GM12878 (cell line): Measurements from ENCODE around the gene ANXA2R. TPM values are rescaled to one million over a fixed set of nuclear protein-coding genes. Genes with fewer than 3 reads are reported as not detected.

ENCODE experiments used
- BCLAF1 ChIP-seq: fragments of 450-650 bp; IDR thresholded peaks from 2 replicates; pipeline ENCODE4 v1.6.1; 2017; ENCODE audit warnings: antibody characterized with exemption, mild to moderate bottlenecking, moderate library complexity
- CBX5 ChIP-seq: sonication (generic); IDR thresholded peaks from 2 replicates; pipeline ENCODE4 v1.6.1; 2016; ENCODE audit warnings: low read depth, moderate library complexity, mild to moderate bottlenecking, inconsistent platforms
- CHD2 ChIP-seq: IDR thresholded peaks from 2 replicates; pipeline ENCODE4 v1.6.1; 2011; ENCODE audit warnings: low read depth, low read length, improper control_type of control experiment, borderline replicate concordance
- CHD4 ChIP-seq: fragments of 200-600 bp; sonication (generic); IDR thresholded peaks from 2 replicates; pipeline ENCODE4 v1.6.1; 2016; ENCODE audit warnings: mild to moderate bottlenecking
- E2F8 ChIP-seq: fragments of 450-650 bp; IDR thresholded peaks from 2 replicates; pipeline ENCODE4 v1.6.1; 2018; ENCODE audit warnings: mild to moderate bottlenecking, low read depth, moderate library complexity; ENCODE audit not compliant: partially characterized antibody
- MXI1 ChIP-seq: fragments of 150-350 bp; IDR thresholded peaks from 2 replicates; pipeline ENCODE4 v1.6.1; 2011; ENCODE audit warnings: low read depth, mild to moderate bottlenecking, inconsistent platforms, low read length, improper control_type of control experiment
- NR2C2 ChIP-seq: IDR thresholded peaks from 2 replicates; pipeline ENCODE4 v1.6.1; 2011; ENCODE audit warnings: borderline replicate concordance, low read depth; ENCODE audit not compliant: control insufficient read depth, insufficient read length
- NR2F1 ChIP-seq: fragments of 450-650 bp; conservative IDR thresholded peaks from 2 replicates; pipeline ENCODE4 v1.6.1; 2017; ENCODE audit warnings: mild to moderate bottlenecking
- POLR2A ChIP-seq: IDR thresholded peaks from 2 replicates; pipeline ENCODE4 v1.6.1; 2011; ENCODE audit warnings: low read depth, mild to moderate bottlenecking, low read length
- RB1 ChIP-seq: fragments of 450-650 bp; formaldehyde crosslinking; IDR thresholded peaks from 2 replicates; pipeline ENCODE4 v1.6.1; 2017; ENCODE audit warnings: mild to moderate bottlenecking, borderline replicate concordance
- REST ChIP-seq: IDR thresholded peaks from 2 replicates; pipeline ENCODE4 v1.6.1; 2012; ENCODE audit warnings: mild to moderate bottlenecking, low read depth, low read length
- SMC3 ChIP-seq: IDR thresholded peaks from 2 replicates; pipeline ENCODE4 v1.6.1; 2011; ENCODE audit warnings: low read length, improper control_type of control experiment, borderline replicate concordance
- SREBF2 ChIP-seq: IDR thresholded peaks from 2 replicates; pipeline ENCODE4 v1.6.1; 2012; ENCODE audit warnings: mild to moderate bottlenecking, low read length
- SRF ChIP-seq, 2 experiments: IDR thresholded peaks; 2 replicates each; pipeline ENCODE4 v1.6.1; 2011; ENCODE audit warnings: low read depth in 2 of 2, low read length in 2 of 2, mild to moderate bottlenecking in 1 of 2, moderate library complexity in 1 of 2
- USF1 ChIP-seq: IDR thresholded peaks from 2 replicates; pipeline ENCODE4 v1.6.1; 2011; ENCODE audit warnings: borderline replicate concordance, low read depth, mild to moderate bottlenecking, moderate library complexity, mixed read lengths, low read length; ENCODE audit not compliant: insufficient read depth; ENCODE audit errors: extremely low read length
- USF2 ChIP-seq: IDR thresholded peaks from 2 replicates; pipeline ENCODE4 v1.6.1; 2011; ENCODE audit warnings: low read depth, low read length, improper control_type of control experiment, borderline replicate concordance
- polyA plus RNA-seq, 11 experiments: library from polyadenylated mRNA; depleted of rRNA in 4 of 11; unstranded in 6 of 11; stranded (reverse) in 5 of 11; fragments of >200 nt; fragmentation: Nextera tagmentation in 4 of 11; fragmentation: Illumina TruSeq in 1 of 11; extraction: Ambion mirVana in 4 of 11; extraction: Trizol in 1 of 11; gene quantifications; 1 replicate in 1 of 11; 2 replicates in 10 of 11; pipeline versions ENCODE4 v1.2.1 to v1.2.3, GENCODE V29; 2011 to 2016; ENCODE audit warnings: inconsistent platforms in 2 of 11, missing spikeins in 2 of 11, low read depth in 1 of 11
- total RNA-seq, 4 experiments: library from RNA; depleted of rRNA in 3 of 4; stranded (reverse); fragments of >200 nt in 3 of 4; fragmentation: Illumina TruSeq in 1 of 4; extraction: Trizol in 1 of 4; gene quantifications; 2 replicates each; pipeline versions ENCODE4 v1.2.1 to v1.2.3, GENCODE V29; 2013 to 2021

Gene ANXA2R
- total and polyA plus RNA-seq, 10 of the 15 experiments (the other 5 are each of a cell fraction or from before 2014, with no cell fraction given) = 2.3 to 7.8 (median 4.4) TPM

GRCh38 chr5:43019614-43020398 is 20.3 kb downstream of the ANXA2R start (continued):
- TF ChIP-seq BCLAF1 (no peak), SMC3 (peak; percentile 31; the same call in 1 of the 2 replicates), E2F8 (no peak), USF2 (no peak), REST (no peak), POLR2A (peak; percentile 57), RB1 (no peak), CHD4 (no peak), NR2F1 (no peak), SRF (IDR thresholded peaks at IDR 0.05; ENCODE audit: low read depth in 2 of 2, low read length in 2 of 2) (no peak), CBX5 (peak; percentile 88; the same call in 1 of the 2 replicates), SREBF2 (no peak), NR2C2 (no peak), USF1 (no peak), MXI1 (peak; percentile 65; the same call in 1 of the 2 replicates), CHD2 (0 out of 2 replicates have a peak, but pooled peaks have one; percentile 44)
